B cell (primary cell): ENCODE results near the gene TCF7L2.

ENCODE experiments used
- CTCF ChIP-seq: fragments of 200-600 bp; IDR thresholded peaks from one replicate; pipeline ENCODE4 v1.8.0; 2022; ENCODE audit warnings: antibody characterized with exemption, mild to moderate bottlenecking
- EZH2 ChIP-seq: IDR thresholded peaks from 2 replicates; pipeline ENCODE4 v1.6.1; 2012; ENCODE audit warnings: borderline replicate concordance, low read depth, mild to moderate bottlenecking, moderate library complexity, low read length; ENCODE audit not compliant: insufficient read depth, poor library complexity, severe bottlenecking

- TF ChIP-seq CTCF (no peak), EZH2 (no peak)
Observed at GRCh38 chr10:113038985-113039384, 88.9 kb downstream of the TCF7L2 start.
